Right lobe of liver (tissue), 4 donors: ENCODE measurements around the gene MB21D2.

Experiments used
- CTCF ChIP-seq, 4 donors: fragments of 200-600 bp in 3 of 4; fragments of 450-650 bp in 1 of 4; IDR thresholded peaks; one replicate each; pipeline versions ENCODE4 v1.5.1 to v1.8.0; 2016 to 2022; ENCODE audit warnings: antibody characterized with exemption in 4 of 4, mild to moderate bottlenecking in 2 of 4
- POLR2A ChIP-seq: fragments of 450-650 bp; IDR thresholded peaks from one replicate; pipeline ENCODE4 v1.6.1; 2017; ENCODE audit warnings: antibody characterized with exemption, mild to moderate bottlenecking
- donor health status: DM: no; HTN: no; CAD: no.
- donor health status: DM: no; HTN: no; CAD: no.
- donor health status: DM: no; HTN: yes; CAD: no.

GRCh38 chr3:192844486-192844765 is 73.2 kb downstream of the MB21D2 start:
- no peak for TF ChIP-seq CTCF (IDR thresholded peaks at IDR 0.05)
- no peak for TF ChIP-seq POLR2A
